Fibroblast of the aortic adventitia (primary cell): ENCODE data around the gene HIBCH. TPM values are rescaled to one million over a fixed set of nuclear protein-coding genes. Genes with fewer than 3 reads are reported as not detected.
A peak's percentile ranks its signal among the peaks of the same experiment; 100 is the strongest.

Experiments used
- DNase-seq: peaks from one replicate; pipeline ENCODE4 v3.0.0-alpha.2; 2010; ENCODE audit warnings: low read depth
- H3K4me3 ChIP-seq: 2 replicates; pipeline ENCODE4 v1.5.1; 2011; ENCODE audit warnings: low read depth, mild to moderate bottlenecking, control low read depth, low read length, moderate library complexity
- CTCF ChIP-seq: IDR thresholded peaks from 2 replicates; pipeline ENCODE4 v1.5.1; 2011; ENCODE audit warnings: mild to moderate bottlenecking, low read length, control low read depth, inconsistent platforms; ENCODE audit not compliant: insufficient read depth
- total RNA-seq: library from RNA; depleted of rRNA; stranded (reverse); fragments of >200 nt; gene quantifications from 2 replicates; pipeline ENCODE4 v1.2.3, GENCODE V29; 2012; ENCODE audit warnings: low replicate concordance

Gene HIBCH
- total RNA-seq, 1 donor: 21.5 TPM

GRCh38 chr2:190209559-190209958, 110.1 kb downstream of the HIBCH start:
- no peak overlapping the region for H3K4me3 ChIP-seq
- DNase-seq: no peak
- no peak for TF ChIP-seq CTCF

GRCh38 chr2:190207930-190208329, 111.7 kb downstream of the HIBCH start:
- TF ChIP-seq CTCF: no peak
- no peak overlapping the region for H3K4me3 ChIP-seq
- no peak for DNase-seq

- peak; percentile 89 for DNase-seq
- TF ChIP-seq CTCF: no peak
- no peak overlapping the region for H3K4me3 ChIP-seq
These were observed 114.0 kb downstream of the HIBCH start for GRCh38 chr2:190205657-190206056.

GRCh38 chr2:190202604-190203003, 117.0 kb downstream of the HIBCH start:
- TF ChIP-seq CTCF: no peak
- no peak for DNase-seq
- no peak overlapping the region for H3K4me3 ChIP-seq

GRCh38 chr2:190202018-190202417, 117.6 kb downstream of the HIBCH start:
- TF ChIP-seq CTCF: no peak
- no peak overlapping the region for H3K4me3 ChIP-seq
- DNase-seq: no peak

GRCh38 chr2:190200603-190201002, 119.0 kb downstream of the HIBCH start:
- DNase-seq: no peak
- H3K4me3 ChIP-seq: no peak overlapping the region
- no peak for TF ChIP-seq CTCF

- H3K4me3 ChIP-seq: no peak overlapping the region
- DNase-seq: no peak
- TF ChIP-seq CTCF: no peak
These were observed 120.1 kb downstream of the HIBCH start for GRCh38 chr2:190199530-190199929.
